HepG2 (cell line): ENCODE measurements around the gene ST6GALNAC2. TPM values are rescaled to one million over a fixed set of nuclear protein-coding genes. Genes with fewer than 3 reads are reported as not detected.

ENCODE experiments used
- AKNA ChIP-seq: sonication (generic); formaldehyde crosslinking; IDR thresholded peaks from 2 replicates; pipeline ENCODE4 v1.4.0; 2020; ENCODE audit warnings: missing genetic modification reagents, borderline replicate concordance
- CENPX ChIP-seq: sonication (generic); formaldehyde crosslinking; IDR thresholded peaks from 2 replicates; pipeline ENCODE4 v1.9.0; 2021; ENCODE audit warnings: mild to moderate bottlenecking, missing genetic modification reagents, moderate library complexity
- CHD2 ChIP-seq: IDR thresholded peaks from 2 replicates; pipeline ENCODE4 v1.6.1; 2011; ENCODE audit warnings: low read depth, low read length, improper control_type of control experiment
- EED ChIP-seq: sonication (generic); formaldehyde crosslinking; IDR thresholded peaks from 2 replicates; pipeline ENCODE4 v1.5.0; 2020; ENCODE audit warnings: mild to moderate bottlenecking, missing genetic modification reagents
- FOSL1 ChIP-seq: sonication (generic); formaldehyde crosslinking; IDR thresholded peaks from 2 replicates; pipeline ENCODE4 v1.9.0; 2021; ENCODE audit warnings: missing genetic modification reagents, borderline replicate concordance
- FOXC1 ChIP-seq: sonication (generic); formaldehyde crosslinking; IDR thresholded peaks from 2 replicates; pipeline ENCODE4 v1.8.0; 2022; ENCODE audit warnings: mild to moderate bottlenecking, missing genetic modification reagents, borderline replicate concordance
- HBP1 ChIP-seq: IDR thresholded peaks from 2 replicates; pipeline ENCODE4 v1.6.1; 2016; ENCODE audit warnings: low read depth, control low read depth
- HOXD1 ChIP-seq: sonication (generic); formaldehyde crosslinking; IDR thresholded peaks from 2 replicates; pipeline ENCODE4 v1.5.0; 2020; ENCODE audit warnings: missing genetic modification reagents
- IKZF4 ChIP-seq: sonication (generic); formaldehyde crosslinking; IDR thresholded peaks from 2 replicates; pipeline ENCODE4 v1.5.1; 2020; ENCODE audit warnings: borderline replicate concordance, mild to moderate bottlenecking, low read depth, missing genetic modification reagents; ENCODE audit errors: not compliant biosample characterization
- IKZF5 ChIP-seq: IDR thresholded peaks from 2 replicates; pipeline ENCODE4 v1.6.1; 2018; ENCODE audit warnings: missing genetic modification reagents, mild to moderate bottlenecking, missing compliant biosample characterization
- MTA3 ChIP-seq: sonication (generic); formaldehyde crosslinking; IDR thresholded peaks from 2 replicates; pipeline ENCODE4 v1.4.0; 2020; ENCODE audit warnings: missing genetic modification reagents
- SMAD3 ChIP-seq: sonication (generic); formaldehyde crosslinking; IDR thresholded peaks from 2 replicates; pipeline ENCODE4 v1.4.0; 2020; ENCODE audit warnings: missing genetic modification reagents
- SOX5 ChIP-seq: IDR thresholded peaks from 2 replicates; pipeline ENCODE4 v1.6.1; 2016; ENCODE audit warnings: borderline replicate concordance
- U2AF1 ChIP-seq: fragments of 200-400 bp; formaldehyde crosslinking; optimal IDR thresholded peaks from 2 replicates; pipeline ENCODE3; 2017; ENCODE audit warnings: mild to moderate bottlenecking, low read depth, low read length
- ZBTB25 ChIP-seq: IDR thresholded peaks from 2 replicates; pipeline ENCODE4 v1.6.1; 2018; ENCODE audit warnings: missing genetic modification reagents
- ZNF225 ChIP-seq: sonication (generic); formaldehyde crosslinking; IDR thresholded peaks from 2 replicates; pipeline ENCODE4 v1.4.0; 2020; ENCODE audit warnings: mild to moderate bottlenecking, missing genetic modification reagents
- ZNF468 ChIP-seq: sonication (generic); formaldehyde crosslinking; IDR thresholded peaks from 2 replicates; pipeline ENCODE4 v1.8.0; 2022; ENCODE audit warnings: mild to moderate bottlenecking, moderate library complexity, missing genetic modification reagents
- ZNF614 ChIP-seq: IDR thresholded peaks from 2 replicates; pipeline ENCODE4 v1.6.1; 2018; ENCODE audit warnings: missing biosample characterization, missing genetic modification reagents, inconsistent platforms, borderline replicate concordance
- ZNF740 ChIP-seq: sonication (generic); formaldehyde crosslinking; IDR thresholded peaks from 2 replicates; pipeline ENCODE4 v1.4.0; 2020; ENCODE audit warnings: missing genetic modification reagents
- ZNF792 ChIP-seq: IDR thresholded peaks from 2 replicates; pipeline ENCODE4 v1.6.1; 2016
- polyA plus RNA-seq, 8 experiments: library from polyadenylated mRNA; depleted of rRNA in 3 of 8; stranded (reverse) in 7 of 8; unstranded in 1 of 8; fragments of >200 nt; fragmentation: Illumina TruSeq in 4 of 8; extraction: Trizol in 4 of 8; gene quantifications; 2 replicates each; pipeline versions ENCODE4 v1.2.1 to v1.2.3, GENCODE V29; 2011 to 2016; ENCODE audit warnings: low read depth in 4 of 8, missing spikeins in 1 of 8, mixed read lengths in 1 of 8; ENCODE audit not compliant: insufficient read depth in 1 of 8
- total RNA-seq, 5 experiments: library from RNA; depleted of rRNA; stranded (reverse); fragments of >200 nt; fragmentation: Illumina TruSeq; extraction: Trizol; gene quantifications; 2 replicates each; pipeline ENCODE4 v1.2.3, GENCODE V29; 2016; ENCODE audit warnings: low read depth in 1 of 5

The ST6GALNAC2 gene
- total and polyA plus RNA-seq, 2 of the 13 experiments (the other 11 are each of a cell fraction or from before 2014, with no cell fraction given) = 0.12 to 0.49 TPM

GRCh38 chr17:76567634-76568432 is 17.8 kb downstream of the ST6GALNAC2 start (continued):
- no peak for TF ChIP-seq AKNA (CRISPR knock-in tag)
- no peak for TF ChIP-seq EED (CRISPR knock-in tag)
- no peak for TF ChIP-seq FOSL1 (CRISPR knock-in tag)
- no peak for TF ChIP-seq MTA3 (CRISPR knock-in tag)
- TF ChIP-seq U2AF1 = no peak
- no peak for TF ChIP-seq ZNF225 (CRISPR knock-in tag)
- TF ChIP-seq ZNF468 (CRISPR knock-in tag) = no peak
- TF ChIP-seq HBP1 (CRISPR knock-in tag) = no peak
- no peak for TF ChIP-seq IKZF5 (CRISPR knock-in tag)
- no peak for TF ChIP-seq CHD2
- no peak for TF ChIP-seq SMAD3
- no peak for TF ChIP-seq ZNF792 (CRISPR knock-in tag)
- no peak for TF ChIP-seq ZNF740 (CRISPR knock-in tag)
- TF ChIP-seq HOXD1 (CRISPR knock-in tag) = no peak
- peak; percentile 31; the same call in 1 of the 2 replicates for TF ChIP-seq ZNF614 (CRISPR knock-in tag)
- TF ChIP-seq CENPX (CRISPR knock-in tag) = no peak
- no peak for TF ChIP-seq IKZF4
- no peak; the same call in 1 of the 2 replicates for TF ChIP-seq ZBTB25
- no peak for TF ChIP-seq FOXC1 (CRISPR knock-in tag)
- peak; percentile 39; the same call in 1 of the 2 replicates for TF ChIP-seq SOX5 (CRISPR knock-in tag)
